ENCODE data around the gene ADGRG4. TPM values are rescaled to one million over a fixed set of nuclear protein-coding genes. Genes with fewer than 3 reads are reported as not detected.

ADGRG4 gene
- total and polyA plus RNA-seq, 2 donors (not counting 1 experiment from before 2014, with no cell fraction given) = not detected

- no CpG with 5 or more reads among the region's 1 CpG for WGBS (ENCODE audit: insufficient coverage)
- Histone ChIP-seq H3K36me3 (replicated peaks in 1 of 2; ENCODE audit: control extremely low read depth in 1 of 2, control insufficient read depth in 1 of 2, extremely low read depth in 1 of 2, insufficient read depth in 2 of 2, low read length in 1 of 2) (no peaks in the 10 kb centered on the region), H3K27me3 (replicated peaks in 1 of 4; ENCODE audit: control extremely low read depth in 1 of 4, control insufficient read depth in 3 of 4, insufficient read depth in 4 of 4, low read length in 3 of 4) (no peaks in the 10 kb centered on the region), H3K4me2 (replicated peaks; ENCODE audit: low read depth, low read length, poor library complexity, severe bottlenecking) (no peak overlapping the region), H3K9ac (ENCODE audit: low read length) (no peak overlapping the region), H3K4me1 (ENCODE audit: control insufficient read depth in 2 of 2, insufficient read depth in 2 of 2, low read length in 2 of 2) (peaks cover 7 to 10% of the 10 kb centered on the region in 2 donors), H3K9me3 (ENCODE audit: control extremely low read depth in 1 of 3, control insufficient read depth in 2 of 3, insufficient read depth in 1 of 3, low read length in 2 of 3) (no peaks in the 10 kb centered on the region), H3K4me3 (ENCODE audit: control extremely low read depth in 1 of 5, extremely low read depth in 1 of 5, insufficient read depth in 1 of 5, low read depth in 2 of 5, low read length in 4 of 5) (no peak overlapping the region), H4K20me1 (ENCODE audit: control insufficient read depth, insufficient read depth, low read length, poor library complexity, severe bottlenecking) (no peaks in the 10 kb centered on the region), H2AFZ (ENCODE audit: insufficient read depth, low read depth, low read length, poor library complexity, severe bottlenecking) (no peak overlapping the region), H3K79me2 (ENCODE audit: control insufficient read depth, insufficient read depth, low read length) (no peaks in the 10 kb centered on the region), H3K27ac (ENCODE audit: low read length in 2 of 2) (no peak overlapping the region)
- H3K4me3 Mint-ChIP-seq = no peak overlapping the region
- H3K9me3 Mint-ChIP-seq (ENCODE audit: insufficient read depth) = no peaks in the 10 kb centered on the region
- no peak for DNase-seq
- peaks cover 12% of the 10 kb centered on the region for H3K4me1 Mint-ChIP-seq
- H3K27ac Mint-ChIP-seq = no peak overlapping the region
- POLR2A ChIA-PET = no interaction called here
- CTCF ChIA-PET = interaction anchor here (1.2 to 8.4 kb wide), 3 partner anchors 107 to 306 kb away, joined by 3 to 153 read pairs (median 3); no protein-coding TSS in a partner anchor
- intact Hi-C loops (cut with micrococcal nuclease) = no loop called here
- H3K27me3 Mint-ChIP-seq = no peaks in the 10 kb centered on the region
- no peak for ATAC-seq (ENCODE audit: low read depth)
- TF ChIP-seq CTCF (IDR thresholded peaks at IDR 0.05) = no peak
- TF ChIP-seq EZH2 (IDR thresholded peaks at IDR 0.05; ENCODE audit: borderline replicate concordance, insufficient read depth, low read depth, low read length, poor library complexity, severe bottlenecking) = no peak
Measured at GRCh38 chrX:136272325-136272724, 28.4 kb upstream of the ADGRG4 start.

GRCh38 chrX:136273986-136274385 lies 26.8 kb upstream of the ADGRG4 start:
- Mint-ChIP-seq H3K4me3 (no peak overlapping the region), H3K27ac (no peak overlapping the region), H3K27me3 (no peaks in the 10 kb centered on the region), H3K9me3 (ENCODE audit: insufficient read depth) (no peaks in the 10 kb centered on the region), H3K4me1 (peaks cover 12% of the 10 kb centered on the region)
- no peak overlapping the region for H3K4me3 ChIP-seq (ENCODE audit: control extremely low read depth in 1 of 5, extremely low read depth in 1 of 5, insufficient read depth in 1 of 5, low read depth in 2 of 5, low read length in 4 of 5)
- DNase-seq = no peak
- WGBS (ENCODE audit: insufficient coverage) = no CpG with 5 or more reads among the region's 1 CpG
- ChIA-PET CTCF (no interaction called here), POLR2A (no interaction called here)
- H3K4me1 ChIP-seq (ENCODE audit: control insufficient read depth in 2 of 2, insufficient read depth in 2 of 2, low read length in 2 of 2) = peaks cover 7 to 10% of the 10 kb centered on the region in 2 donors
- no peak overlapping the region for H2AFZ ChIP-seq (ENCODE audit: insufficient read depth, low read depth, low read length, poor library complexity, severe bottlenecking)
- intact Hi-C loops (cut with micrococcal nuclease) = no loop called here
- no peak overlapping the region for H3K4me2 ChIP-seq (replicated peaks; ENCODE audit: low read depth, low read length, poor library complexity, severe bottlenecking)
- no peak for ATAC-seq (ENCODE audit: low read depth)
- H3K36me3 ChIP-seq (replicated peaks in 1 of 2; ENCODE audit: control extremely low read depth in 1 of 2, control insufficient read depth in 1 of 2, extremely low read depth in 1 of 2, insufficient read depth in 2 of 2, low read length in 1 of 2) = no peaks in the 10 kb centered on the region
- H3K9ac ChIP-seq (ENCODE audit: low read length) = no peak overlapping the region
- no peaks in the 10 kb centered on the region for H3K79me2 ChIP-seq (ENCODE audit: control insufficient read depth, insufficient read depth, low read length)
- H3K27me3 ChIP-seq (replicated peaks in 1 of 4; ENCODE audit: control extremely low read depth in 1 of 4, control insufficient read depth in 3 of 4, insufficient read depth in 4 of 4, low read length in 3 of 4) = no peaks in the 10 kb centered on the region
- no peaks in the 10 kb centered on the region for H3K9me3 ChIP-seq (ENCODE audit: control extremely low read depth in 1 of 3, control insufficient read depth in 2 of 3, insufficient read depth in 1 of 3, low read length in 2 of 3)
- TF ChIP-seq EZH2 (IDR thresholded peaks at IDR 0.05; ENCODE audit: borderline replicate concordance, insufficient read depth, low read depth, low read length, poor library complexity, severe bottlenecking) (no peak), CTCF (IDR thresholded peaks at IDR 0.05) (no peak)
- H3K27ac ChIP-seq (ENCODE audit: low read length in 2 of 2) = no peak overlapping the region
- no peaks in the 10 kb centered on the region for H4K20me1 ChIP-seq (ENCODE audit: control insufficient read depth, insufficient read depth, low read length, poor library complexity, severe bottlenecking)

Measured in B cell (primary cell).